NT2/D1 (cell line): ENCODE measurements around the gene ADCY3.

Experiments
- SUZ12 ChIP-seq: IDR thresholded peaks from 2 replicates; pipeline ENCODE4 v1.6.1; 2011; ENCODE audit not compliant: insufficient read length, insufficient read depth; ENCODE audit errors: extremely low read depth
- YY1 ChIP-seq: IDR thresholded peaks from 2 replicates; pipeline ENCODE4 v1.6.1; 2011; ENCODE audit not compliant: insufficient read length, insufficient read depth

DNA sequence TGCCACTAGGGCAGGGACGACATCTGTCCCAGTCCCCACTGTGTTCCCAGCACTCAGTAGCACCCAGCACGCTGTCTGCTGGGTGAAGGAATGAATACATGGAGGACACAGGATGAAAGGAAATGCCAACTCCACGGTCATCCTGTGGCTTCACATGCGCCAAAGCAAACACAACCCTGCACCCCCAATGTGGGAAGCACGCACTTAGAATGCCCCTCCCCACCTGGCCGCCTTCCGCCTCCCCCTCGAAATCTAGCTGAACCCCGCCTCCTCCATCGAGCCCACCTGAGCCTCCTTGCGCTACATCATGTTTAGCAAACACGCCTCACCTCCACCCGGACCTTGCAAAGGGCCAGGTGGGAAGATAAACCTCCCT, 33.9 kb downstream of the ADCY3 start:
- no peak for TF ChIP-seq YY1
- TF ChIP-seq SUZ12 = no peak
